HG02938 (cell line): ENCODE results near the gene SDHB.

Experiments used
- ATAC-seq: cut with Tn5 transposase; IDR thresholded peaks from one replicate; pipeline ENCODE4 v1.9.1; 2021; ENCODE audit warnings: mild to moderate bottlenecking, moderate library complexity; ENCODE audit not compliant: unreplicated experiment

Gene SDHB

DNA sequence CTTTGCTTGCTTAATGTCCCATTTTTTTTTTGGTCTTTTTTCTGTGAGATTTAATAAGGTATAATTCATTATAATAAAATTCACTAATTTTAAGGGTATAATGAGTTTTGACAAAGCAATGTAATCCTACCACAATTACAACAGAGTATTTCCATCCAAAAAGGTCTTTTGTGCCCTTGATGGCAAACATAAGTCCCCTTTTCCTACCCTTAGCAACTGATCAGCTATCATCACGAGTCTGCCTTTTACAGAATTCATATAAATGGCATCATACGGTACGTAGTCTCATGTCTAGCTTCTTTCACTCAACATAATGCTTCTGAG is 7.5 kb downstream of the SDHB start:
- no peak for ATAC-seq

DNA sequence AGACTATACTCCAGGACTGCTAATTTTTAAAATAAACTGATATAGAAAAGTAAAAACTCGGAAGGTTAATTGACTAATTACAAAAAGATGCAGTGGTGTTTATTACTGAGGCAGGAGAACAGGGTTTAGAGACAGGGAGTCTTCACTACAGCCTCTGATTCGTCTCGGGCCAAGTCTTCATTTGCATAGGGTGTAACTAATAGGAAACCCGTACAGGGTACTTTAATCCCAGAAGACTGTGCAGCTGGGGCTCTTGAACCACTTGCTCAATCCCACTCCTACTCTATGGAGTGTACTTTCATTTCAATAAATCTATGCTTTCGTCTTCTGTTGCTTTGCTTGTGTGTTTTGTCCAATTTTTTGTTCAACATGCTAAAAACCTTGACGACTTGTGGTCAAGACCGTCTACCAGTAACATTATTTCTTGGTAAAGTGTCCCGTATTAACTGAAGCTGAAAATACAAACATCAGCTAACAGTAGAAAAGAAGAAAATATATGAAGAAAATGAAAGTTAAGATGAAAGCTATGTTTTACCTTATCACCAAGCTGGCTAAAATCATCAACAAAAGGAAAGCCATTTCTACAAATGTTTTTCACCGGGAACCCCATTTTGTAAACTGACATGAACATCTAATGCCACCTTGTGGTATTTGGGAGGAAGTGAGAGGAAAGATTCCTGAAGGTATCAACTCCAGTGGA is 8.0 kb downstream of the SDHB start:
- no peak for ATAC-seq

DNA sequence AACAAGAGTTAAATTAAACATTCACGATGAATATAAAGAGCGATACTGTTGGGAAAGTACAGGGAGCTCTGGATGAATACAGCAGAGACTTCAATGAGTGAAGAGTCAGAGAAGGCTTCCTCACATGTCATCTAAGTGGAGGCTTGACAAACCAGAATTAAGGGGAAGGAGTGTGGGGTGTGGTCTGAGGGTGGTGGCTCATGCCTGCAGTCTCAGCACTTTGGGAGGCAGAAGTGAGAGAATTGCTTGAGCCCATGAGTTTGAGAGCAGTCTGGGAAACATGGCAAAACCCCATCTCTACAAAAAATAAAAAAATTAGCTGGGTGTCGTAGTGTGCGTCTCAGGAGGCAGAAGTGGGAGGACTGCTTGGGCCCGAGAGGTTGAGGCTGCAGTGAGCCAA is 8.7 kb downstream of the SDHB start:
- no peak for ATAC-seq

DNA sequence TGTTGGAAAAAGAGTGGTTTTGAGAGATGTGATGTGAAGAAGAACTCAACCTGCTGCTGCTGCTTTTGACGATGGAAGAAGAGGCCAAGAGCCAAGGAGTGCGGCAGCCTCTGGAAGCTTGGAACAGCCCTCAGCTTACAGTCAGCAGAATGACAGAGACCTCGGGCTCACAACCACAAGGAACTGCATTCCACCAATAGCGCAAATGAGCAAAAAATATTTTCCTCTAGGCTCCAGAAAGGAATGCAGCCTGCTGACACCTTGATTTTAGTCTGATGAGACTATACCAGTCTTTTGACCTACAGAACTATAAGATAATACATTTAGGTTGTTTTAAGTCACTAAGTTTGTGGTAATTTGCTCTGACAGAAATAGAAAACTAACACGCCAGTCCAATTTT is 10.2 kb downstream of the SDHB start:
- ATAC-seq, result no peak

DNA sequence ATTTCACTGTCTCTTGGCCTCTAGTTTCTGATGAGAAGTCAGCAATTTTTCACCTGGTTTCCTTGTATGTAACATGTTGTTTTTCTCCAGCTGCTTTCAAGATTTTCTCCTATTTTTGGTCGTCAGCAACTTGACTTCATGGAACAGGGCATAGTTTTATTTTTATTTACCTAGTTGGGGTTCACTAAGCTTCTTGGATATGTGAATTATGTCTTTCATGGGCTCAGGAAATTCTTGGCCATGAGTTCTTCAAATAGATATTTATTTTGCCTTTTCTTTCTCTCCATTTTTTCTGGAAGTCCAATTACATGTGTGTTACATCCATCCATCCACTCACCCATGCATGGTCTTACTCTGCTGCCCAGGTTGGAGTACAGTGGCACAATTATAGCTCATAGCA is 13.7 kb downstream of the SDHB start:
- ATAC-seq, result no peak

DNA sequence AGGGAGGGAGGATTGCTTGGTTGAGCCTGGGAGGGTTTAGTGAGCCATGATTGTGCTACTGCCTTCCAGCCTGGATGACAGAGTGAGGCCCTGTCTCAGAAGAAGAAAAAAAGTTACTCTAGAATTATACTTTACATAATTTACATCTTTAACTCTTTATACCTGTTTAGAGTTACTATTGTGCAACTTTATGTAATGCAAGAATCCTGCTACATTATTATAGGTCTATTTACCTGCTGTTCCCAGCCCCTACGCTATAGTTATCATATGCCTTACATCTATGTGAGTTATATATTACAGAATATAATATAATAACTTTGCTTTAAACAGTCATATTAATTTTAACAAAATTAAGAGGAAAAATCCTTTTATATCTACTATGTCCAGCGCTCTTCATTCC is 14.3 kb downstream of the SDHB start:
- no peak for ATAC-seq

DNA sequence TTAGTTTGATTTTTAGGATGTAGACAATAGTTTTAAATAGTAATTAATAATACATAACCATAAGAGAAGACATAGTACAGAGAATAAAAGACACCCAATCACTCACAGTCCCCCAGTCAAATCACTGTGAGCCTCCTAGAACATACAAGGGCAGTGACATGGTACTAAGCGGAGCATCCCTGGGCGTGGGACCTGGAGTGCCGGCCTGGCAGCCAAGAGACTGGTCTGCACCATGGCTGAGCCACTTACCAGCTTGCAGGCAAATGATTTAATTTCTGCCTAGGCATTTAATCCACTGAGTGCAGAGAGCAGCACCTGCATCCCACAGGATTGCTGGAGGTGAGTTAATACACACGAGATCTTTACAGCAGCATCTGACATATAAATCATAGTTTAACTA is 20.4 kb downstream of the SDHB start:
- ATAC-seq, result no peak

DNA sequence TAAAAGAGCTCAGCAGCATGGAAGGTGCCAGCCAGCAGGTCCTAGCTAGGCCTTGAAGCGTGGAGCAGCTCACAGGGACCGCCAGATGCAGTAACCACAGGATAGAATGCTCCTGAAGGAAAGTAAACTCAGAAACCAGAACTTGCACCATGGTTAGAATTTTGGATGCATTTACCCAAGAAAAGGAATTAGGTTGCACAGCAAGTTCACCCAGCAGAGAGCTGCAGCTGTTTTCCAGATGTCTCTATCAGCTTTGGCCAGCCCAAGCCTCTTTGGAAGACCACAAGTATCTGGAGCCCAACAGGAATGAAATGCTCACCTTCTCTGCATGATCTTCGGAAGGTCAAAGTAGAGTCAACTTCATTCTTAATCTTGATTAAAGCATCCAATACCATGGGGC is 21.1 kb downstream of the SDHB start:
- no peak for ATAC-seq

DNA sequence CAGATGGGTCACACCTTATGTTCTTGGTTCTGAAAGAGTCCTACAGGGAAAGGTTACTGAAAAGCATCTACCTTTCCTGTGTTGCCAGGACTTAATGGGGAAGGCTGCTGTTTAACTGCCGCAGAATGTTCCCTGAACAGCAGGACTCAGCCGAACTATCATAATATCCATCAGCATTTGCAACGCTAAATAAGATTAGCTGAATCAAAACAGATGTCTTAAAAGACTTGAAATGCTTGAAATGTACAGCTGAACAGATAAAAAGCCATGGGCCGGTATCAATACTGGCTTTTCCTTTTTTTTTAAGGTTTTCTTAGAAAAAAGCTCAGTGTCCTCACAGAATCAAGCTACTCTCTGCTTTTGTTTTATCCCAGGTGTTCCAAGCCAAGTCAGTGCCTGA is 22.4 kb downstream of the SDHB start:
- no peak for ATAC-seq

DNA sequence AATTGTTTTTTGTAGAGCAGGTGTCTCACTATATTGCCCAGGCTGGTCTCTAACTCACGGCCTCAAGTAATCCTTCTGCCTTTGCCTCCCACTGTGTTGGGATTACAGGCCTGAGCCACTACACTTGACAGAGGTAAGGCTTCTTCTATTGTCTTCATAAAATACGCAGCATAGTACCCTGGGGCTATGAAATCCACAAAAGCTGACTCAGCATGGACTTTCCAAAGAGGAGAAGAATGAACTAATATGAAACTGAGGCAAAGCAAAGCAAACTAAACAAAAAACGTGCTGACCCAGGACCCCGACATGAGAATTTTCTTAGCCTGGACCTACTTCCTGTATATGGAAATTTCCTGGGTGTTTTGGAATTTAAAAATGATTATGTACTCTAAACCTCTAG is 23.6 kb downstream of the SDHB start:
- ATAC-seq, result no peak

DNA sequence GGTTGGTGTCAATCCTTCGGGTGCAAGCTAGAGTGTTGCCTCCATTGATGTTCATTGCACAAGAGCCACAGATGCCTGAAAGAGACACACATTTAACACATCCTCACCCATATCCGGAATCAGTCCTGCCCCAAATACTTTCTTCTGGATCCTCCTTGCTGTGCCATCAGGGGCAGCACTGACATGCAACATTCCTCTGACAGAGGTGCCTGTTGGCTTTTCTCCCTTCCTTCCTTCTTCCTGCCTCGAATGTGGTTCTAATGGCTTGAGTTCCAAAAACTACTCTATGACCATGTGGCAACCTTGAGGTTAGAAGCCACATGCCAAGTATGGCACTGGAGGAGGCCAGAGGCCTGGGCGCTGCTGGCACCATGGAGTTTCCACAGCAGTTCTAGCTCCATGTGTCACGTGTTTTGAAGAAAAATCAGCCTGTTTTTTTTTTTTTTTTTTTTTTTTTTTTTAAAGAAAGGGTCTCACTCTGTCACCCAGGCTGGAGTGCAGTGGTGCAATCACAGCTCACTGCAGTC is 25.1 kb downstream of the SDHB start:
- no peak for ATAC-seq

DNA sequence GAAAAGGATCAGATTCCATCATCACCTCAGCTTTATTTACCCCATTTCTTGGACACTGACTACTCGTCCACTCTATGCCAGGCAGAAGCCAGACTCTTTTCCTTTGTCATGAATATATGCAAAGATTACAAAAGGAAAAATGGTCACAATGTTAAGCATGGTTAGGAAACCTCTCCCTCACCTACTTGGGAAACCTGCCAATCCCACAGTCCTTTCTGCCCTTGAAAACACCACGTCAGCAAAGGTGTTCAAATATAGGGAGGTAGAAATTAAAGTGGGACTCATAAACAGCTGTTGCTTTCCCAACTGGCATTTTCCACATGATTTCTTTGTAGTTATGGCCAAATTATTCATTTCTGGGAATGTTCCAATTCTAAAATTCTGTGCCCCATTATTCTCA is 25.9 kb downstream of the SDHB start:
- ATAC-seq, result no peak

DNA sequence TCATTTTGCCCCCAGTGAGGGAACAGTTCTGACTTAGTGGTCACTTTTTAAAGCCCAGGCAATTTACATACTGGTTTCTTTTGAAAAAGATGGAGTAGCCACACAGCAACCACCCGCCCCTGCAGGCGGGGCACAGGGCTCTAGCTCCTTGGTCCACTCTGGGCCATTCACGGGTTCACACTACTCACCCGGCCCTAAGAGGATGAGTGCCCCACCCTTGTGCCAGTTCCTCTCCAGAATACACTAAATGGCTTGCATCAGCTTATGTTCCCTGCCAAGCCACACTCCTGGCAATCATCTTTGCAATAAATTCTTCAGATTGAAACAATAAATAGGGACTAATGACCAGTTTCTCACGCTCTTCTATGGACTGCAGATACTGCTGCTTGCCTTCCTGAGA is 26.4 kb downstream of the SDHB start:
- ATAC-seq, result no peak

DNA sequence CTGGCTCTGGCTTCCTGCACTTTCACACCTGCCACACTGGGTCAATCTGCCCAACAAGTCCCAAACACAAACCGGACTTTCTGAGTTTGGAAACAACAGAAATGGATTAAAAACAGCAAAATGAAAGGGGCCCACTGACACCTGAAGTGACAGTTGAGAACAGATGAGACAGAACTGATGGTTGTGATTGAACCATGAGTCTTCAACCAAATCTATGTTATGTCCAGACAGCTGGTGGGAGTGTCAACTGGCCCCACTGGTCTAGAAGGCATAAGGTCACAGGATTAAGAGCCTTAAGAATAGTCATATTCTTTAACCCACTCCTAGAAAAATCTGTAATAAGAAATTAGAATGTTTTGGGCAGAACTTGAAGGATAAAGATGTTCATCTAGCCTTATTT is 29.1 kb downstream of the SDHB start:
- ATAC-seq, result no peak

DNA sequence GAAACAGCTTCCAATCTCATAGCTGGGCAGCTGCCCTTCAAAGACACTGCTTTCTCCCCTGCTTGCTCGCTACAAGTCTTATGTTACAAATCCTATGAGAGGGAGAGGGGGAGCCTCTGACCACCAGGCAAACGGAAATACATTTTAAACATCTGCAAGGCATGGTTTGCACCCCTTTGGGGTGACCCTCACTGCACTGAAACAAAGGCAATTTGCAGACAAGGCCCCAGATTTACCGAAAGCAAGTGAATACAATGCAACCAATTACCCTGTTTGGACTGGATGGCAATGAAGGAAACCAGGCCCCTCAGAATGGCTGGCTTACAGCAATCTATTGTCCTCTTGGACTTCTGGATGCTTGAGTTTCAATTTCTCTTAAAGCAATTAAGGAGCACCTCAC is 30.3 kb downstream of the SDHB start:
- no peak for ATAC-seq

DNA sequence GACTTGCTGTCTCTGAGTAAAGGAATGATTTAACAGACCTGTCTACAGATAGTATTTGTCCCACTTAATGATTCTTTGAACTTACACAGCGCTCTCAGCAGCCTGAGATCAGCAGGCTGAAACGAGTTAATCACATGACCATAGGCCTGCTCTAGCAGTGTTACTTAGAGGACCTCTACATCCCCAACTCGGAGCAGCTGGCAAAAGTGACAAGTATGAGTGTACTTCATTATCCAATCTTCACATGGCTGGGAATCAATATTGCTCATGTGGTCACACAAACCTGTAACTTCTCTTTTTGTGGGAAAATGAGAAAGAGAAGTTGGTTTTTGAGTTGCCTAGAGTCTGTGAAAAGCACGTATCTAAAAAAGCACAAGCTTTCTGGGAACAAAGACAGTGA is 30.7 kb downstream of the SDHB start:
- ATAC-seq, result no peak

DNA sequence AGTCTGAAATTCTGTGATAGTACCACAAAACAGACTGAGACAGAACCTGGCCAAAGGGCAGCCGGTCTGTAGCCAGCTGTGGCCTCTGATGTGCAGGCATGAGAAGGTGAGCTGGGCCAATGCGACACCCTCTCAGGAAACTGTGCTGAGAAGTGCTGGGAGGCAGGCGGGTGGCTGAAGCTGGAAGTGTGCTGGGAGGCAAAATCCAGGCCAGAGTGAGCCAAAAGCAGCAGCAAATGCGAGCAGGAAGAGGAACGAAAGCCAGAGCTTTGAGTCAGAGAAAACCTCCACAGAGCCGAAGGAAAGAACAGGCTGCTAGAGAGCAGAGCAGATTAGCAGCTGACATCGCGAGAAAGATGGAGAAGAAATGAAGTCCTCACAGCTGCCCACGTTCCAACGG is 31.9 kb downstream of the SDHB start:
- no peak for ATAC-seq

DNA sequence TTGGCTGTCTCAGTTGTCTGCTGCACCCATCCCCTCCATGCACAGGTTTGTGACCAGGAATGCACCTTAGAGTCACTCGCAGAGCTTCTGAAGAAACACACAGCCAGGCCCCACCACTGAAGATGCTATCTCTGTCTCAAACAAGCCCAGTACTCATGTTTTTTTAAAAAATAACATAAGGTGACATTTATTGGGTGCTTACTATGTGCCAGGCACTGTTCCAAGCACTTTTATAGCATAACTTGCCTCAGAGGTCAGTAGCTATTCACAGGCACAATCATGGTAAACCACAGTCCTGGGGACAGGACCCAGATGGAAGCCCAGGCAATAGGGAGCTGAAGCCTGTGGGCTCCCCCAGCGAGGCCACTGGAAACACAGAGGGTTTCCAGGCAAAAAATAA is 33.3 kb downstream of the SDHB start:
- no peak for ATAC-seq

DNA sequence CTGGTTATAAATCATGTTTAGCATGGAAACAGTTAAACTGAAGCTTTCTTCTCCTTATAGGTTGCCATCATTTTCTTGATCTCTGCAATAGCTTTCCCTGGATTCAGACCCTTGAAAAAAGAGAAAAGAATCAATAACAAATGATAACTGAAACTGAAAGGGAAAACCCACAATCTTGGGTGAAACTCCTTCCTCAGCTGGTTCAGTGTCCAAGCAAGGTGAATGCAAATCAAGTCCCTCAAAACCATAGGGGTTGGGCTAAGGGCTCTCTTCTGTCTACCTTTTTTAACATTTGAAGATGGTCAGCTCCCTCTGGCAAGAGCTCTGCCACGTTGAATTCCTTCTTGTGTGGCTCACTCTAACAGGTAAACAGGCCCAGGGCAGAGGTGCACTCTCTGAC is 35.0 kb downstream of the SDHB start:
- ATAC-seq, result no peak

DNA sequence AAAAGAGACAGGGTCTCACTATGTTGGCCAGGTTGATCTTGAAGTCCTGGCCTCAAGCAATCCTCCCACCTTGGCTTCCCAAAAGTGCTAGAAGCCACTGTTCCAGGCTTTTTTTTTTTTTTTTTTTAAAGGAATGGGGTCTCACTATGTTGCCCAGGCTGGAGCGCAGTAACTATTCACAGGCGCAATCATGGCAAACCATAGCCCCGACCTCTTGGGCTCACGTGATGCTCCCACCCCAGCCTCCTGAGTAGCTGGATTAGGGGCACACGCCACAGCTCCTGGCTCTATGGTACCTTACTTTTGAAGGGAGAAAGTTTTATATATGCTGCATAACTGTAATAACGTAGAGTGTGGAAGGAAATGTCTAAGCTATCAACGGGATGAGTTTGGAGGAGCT is 36.4 kb downstream of the SDHB start:
- no peak for ATAC-seq

DNA sequence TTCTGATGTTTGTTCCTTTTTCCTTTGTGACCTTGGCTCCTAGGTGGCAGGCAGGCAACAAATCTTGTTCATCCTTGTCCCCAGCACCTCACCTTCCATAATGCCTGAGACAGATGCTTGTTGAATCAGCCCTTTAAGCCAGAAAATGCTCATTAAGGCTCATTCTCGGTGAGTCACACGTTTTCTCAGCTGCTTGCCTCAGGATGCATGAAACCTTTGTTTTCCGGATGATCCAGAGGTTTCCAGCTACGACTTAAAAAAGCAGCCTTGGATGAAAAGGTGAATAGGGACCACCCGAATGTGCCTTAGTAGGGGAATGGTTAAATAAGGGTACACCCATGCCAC is 37.5 kb downstream of the SDHB start:
- no peak for ATAC-seq

DNA sequence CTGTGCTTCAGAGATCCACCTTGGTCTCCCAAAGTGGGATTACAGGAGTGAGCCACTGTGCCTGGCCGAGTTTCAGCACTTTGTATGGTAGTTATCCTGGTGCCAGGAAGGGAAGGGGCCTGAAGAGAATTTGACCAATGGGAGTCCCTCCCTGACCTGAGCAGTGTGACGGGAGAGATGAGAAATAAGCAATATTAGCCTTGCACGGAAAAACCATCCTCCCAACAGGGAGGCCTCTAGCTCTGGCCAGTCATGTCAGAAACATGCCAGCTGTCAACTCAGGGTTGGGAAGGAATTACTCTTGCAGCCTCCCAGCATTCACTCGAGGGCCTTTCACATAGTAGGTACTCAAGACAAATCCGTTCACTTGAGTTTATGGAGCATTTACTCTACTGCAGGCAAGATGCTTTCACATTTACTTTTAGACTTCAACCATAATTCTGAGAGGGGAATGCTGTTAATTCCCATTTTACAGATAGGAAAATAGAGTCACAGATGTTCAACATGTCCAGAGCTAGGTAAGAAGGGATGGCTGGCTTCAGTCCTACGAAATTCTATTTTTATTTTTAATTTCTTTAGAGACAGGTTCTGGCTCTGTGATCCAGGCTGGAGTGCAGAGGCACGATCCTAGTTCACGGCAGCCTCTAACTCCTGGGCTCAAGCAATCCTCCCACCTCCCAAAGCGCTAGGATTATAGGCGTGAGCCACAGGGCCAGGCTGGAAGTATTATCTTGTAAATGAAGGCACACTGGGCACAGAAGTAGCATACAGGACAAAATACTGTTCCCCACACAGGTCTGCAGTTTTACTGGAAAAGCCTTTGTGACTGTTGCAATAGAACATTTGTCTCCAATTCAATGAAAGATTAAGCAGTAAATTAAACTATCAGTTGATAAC is 38.9 kb downstream of the SDHB start:
- ATAC-seq, result no peak
